Right forelimb (tissue), 1 donor: ENCODE data around the gene RBMS1.
A peak's percentile ranks its signal among the peaks of the same experiment; 100 is the strongest.

ENCODE experiments used
- DNase-seq: peaks from one replicate; pipeline ENCODE4 v3.0.0-alpha.2; 2018

Gene RBMS1

DNA sequence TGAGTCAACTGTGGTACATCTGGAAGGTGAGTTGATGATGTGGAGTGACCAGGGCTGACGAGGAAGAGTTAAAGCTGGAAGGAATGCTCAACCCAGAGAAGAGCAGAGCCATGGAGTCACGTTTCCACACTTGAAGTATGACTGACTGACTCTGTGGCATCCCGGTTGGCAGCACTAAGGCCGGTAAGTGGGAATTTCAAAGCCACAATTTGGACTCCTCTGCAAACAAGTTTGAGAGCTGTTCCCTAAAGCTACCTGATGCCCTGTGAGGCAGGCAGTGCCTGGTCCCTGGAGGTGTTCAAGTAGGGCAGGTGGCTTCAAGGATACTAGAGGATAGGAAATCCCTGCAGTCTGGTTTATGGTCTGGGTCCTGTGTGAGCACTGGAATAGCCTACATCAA lies 224.2 kb downstream of the RBMS1 start:
- DNase-seq, result peak; percentile 55

DNA sequence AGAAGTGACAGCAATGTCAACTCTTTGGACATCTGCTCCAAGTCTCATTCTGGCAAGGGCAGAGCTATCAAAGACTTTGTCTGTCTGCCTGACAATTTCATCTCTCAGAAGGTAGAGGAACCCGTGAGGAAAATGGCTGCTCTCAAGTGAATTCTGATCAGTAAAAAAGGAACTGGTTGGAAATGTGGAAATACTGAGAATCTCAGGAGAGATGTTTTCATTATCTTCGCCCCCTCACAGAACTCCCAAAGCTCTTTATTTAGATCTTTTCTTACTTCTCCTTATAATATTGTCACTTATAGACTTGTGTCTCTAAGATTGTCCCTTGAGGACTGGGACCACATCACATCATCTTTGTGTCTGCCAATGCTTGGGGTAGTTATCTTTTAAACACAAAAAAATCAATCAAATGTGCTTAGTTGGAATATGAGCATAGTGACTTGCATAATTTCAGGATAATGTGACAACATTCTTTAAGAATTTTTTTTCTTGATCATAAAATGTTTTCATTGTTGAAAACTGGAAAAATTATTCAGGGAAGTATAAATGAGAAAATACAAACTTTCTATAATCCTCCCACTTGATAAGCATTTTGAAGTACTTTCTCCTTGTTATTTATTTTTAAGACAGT lies 225.3 kb downstream of the RBMS1 start:
- no peak for DNase-seq

DNA sequence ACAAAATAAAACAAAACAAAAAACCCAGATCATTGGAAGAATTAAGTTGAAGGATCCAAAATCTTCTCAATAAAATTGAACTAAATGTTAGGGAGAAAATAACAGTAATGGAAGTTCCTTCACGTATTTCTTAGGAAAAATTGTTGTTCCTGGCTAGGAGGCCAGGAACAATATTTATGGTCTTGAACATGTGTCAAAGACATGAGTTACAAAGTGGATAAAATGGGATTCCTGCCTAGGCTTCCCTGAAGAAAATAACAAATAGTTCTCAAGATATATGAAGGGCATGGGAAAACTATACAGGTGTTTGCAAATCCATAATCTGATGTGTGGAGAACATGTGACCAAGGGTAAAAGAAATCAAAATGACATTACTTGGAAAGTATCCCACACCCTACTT lies 225.9 kb downstream of the RBMS1 start:
- DNase-seq, result no peak

DNA sequence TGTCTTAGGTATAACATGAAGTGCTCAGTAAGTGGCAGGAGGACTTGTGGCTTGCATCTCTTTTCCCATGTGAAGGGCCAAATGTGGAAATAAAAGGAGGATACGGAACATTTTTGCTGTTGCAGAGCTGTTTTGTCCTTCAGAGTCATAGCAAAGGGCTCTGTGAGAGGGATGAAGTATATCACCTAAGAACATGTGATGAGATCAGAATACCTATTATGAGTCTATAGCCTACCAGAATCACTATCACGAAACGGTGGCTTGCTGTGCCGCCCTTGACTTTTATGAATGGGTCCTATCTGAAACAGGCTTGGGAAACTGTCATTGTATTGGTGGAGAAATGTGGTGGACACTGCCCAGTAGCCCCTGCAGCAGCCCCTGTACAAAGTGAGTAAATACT lies 226.6 kb downstream of the RBMS1 start:
- no peak for DNase-seq

DNA sequence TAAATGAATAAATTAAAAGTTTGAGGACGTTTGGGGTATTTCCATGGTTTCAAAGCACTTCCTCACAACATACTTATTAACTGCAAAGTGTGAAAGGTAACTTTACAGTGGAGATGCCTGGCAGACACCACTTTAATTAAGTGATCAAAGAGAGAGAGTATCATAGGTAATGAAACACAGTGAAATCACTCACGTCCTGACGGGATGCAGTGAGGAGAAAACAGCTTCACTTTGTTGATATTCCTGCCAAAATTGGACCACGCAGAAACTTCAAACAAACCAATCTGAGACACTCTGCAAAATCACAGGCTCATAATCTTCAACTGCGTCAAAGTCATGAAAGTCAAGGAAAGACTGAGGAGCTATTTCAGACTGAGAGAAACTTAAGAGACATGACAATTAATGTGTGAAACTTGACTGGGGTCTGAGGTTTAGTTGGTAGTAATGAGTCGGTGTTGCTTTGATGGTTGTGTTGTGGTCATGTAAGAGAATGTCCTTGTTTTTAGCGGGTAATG lies 227.5 kb downstream of the RBMS1 start:
- no peak for DNase-seq

DNA sequence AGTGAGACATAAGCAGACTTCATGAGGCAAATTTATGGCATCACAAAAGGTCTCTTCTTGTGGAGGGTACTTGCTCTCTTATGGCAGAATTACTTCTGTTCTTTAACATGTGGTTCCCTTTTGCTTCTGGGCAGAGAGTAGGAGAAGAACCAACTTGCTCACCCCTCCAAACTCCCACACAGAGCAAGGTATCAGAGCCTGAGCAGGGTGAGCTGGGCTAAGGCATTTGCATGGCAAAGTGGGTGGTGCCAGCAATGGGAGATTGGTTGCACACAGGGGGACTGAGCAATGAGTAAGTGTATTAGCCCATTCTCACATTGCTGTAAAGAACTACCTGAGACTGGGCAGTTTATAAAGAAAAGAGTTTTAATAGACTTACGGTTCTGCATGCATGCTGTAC lies 229.3 kb downstream of the RBMS1 start:
- no peak for DNase-seq

DNA sequence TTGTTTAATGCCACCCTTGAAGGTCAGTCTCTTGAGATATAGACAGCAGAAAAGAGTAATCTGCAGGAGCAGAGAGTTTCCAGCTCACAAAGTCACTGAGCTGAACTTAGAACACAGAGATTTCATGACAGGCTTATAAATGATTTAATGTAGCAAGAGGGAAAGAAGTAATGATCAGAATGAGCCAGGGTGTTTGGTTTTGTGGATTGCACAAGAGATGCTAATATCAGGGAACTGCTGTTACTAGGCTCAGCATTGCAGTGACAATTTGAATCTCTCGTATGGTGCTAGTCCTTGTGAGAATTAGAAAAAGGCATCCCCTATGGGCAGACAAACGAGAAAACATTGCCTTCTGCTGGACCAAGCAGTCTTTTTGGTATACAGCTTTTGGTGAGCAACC lies 231.9 kb downstream of the RBMS1 start:
- DNase-seq, result no peak

DNA sequence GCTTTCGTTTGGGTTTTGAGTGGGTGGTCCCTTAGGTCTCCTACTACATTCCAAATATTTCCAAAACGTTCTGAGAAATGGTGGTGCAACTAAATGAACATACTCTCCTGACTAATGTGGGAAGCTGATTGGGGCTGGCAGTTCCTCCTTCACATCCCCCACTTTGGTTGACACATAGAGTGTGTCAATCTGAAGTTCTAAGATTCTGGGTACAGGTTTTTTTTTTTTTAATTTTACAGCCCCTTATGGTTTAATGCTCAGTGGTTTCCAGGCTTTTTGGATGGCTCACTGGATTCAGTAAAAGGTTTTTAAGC lies 235.2 kb downstream of the RBMS1 start:
- DNase-seq, result no peak

DNA sequence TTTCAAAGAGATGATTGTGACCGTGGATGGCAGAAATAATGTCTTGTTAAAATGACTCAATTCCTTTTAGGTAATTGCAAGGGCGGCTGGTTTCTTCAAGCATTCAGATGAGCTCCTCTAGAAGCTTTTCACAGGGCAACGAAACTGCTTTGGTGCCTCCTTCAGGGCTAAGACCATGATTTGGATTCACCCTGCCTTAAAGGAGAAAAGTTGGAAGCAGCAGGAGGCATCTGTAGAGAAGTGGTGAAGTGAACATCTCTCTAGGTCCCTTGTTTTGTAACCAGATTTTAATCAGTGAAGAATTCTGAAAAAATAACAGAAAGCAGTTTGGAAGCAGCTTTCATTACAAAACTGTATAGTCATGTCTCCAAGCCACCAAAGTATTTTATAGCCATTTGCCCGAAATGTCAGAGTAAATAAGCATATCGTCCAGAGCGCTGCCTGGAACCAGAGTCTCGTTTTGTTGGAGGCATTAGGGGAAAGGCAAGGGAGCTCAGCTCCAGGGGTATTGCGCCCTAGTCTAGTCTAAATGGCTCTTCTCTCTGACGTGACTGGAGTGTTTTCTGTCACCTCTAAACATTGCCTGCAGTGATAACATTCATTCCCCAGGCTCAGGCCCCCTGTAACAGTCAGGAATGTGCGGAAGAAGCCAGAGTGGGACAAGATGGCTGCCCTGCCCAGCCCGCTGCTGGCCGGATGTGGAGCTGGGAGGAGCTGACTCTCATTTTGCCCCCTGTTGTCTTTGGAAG lies 235.7 kb downstream of the RBMS1 start:
- no peak for DNase-seq

DNA sequence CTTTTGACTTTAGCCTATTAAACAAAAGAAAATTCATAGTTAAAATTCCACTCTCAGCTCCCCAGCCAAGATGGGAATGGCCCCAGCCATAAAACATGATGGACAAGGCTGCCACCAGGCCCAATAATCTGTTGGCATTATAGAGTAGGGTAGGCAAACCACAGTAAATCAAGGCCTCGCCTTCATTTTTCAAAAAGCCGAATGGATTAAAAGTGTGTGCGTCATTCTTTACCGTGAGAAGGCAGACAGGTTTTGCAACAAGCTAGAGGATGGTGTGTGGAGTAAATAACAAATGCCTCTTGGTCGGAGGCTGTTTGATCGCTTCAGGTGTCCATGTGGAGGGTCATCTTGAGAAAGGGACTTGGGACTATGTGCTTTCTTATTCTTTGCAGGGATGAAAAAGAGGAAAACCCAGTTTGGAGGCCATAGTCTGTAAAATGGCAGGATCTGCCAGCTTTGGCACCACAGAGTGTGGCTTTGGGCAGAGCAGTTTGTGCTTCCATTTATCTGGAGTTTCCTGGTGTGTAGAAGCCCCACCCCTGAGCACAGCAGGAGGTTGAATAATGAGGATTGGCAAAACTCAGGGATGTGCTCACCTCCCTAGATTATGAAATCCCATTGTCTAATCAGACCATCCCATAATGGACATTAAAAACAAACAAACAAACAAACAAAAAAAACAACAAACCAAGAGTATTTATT lies 236.4 kb downstream of the RBMS1 start:
- no peak for DNase-seq

DNA sequence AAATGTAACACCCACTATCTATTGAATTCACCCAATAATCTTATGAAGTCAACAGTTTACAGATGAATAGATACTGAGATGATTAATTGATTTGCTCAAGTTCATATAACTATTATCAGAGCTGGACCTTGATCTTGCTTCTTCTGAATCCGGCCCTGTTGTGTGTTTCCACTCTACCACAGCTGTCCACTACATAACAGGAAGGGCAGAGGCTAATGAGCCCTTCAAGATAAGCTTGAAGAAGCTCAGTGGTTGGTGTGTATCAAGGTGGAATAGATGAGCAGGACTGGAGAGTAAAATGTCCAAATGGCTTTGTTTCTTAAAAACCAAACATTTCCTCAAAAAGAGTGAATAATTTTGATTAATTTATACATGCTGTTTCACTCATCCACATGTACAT lies 237.1 kb downstream of the RBMS1 start:
- DNase-seq, result no peak

DNA sequence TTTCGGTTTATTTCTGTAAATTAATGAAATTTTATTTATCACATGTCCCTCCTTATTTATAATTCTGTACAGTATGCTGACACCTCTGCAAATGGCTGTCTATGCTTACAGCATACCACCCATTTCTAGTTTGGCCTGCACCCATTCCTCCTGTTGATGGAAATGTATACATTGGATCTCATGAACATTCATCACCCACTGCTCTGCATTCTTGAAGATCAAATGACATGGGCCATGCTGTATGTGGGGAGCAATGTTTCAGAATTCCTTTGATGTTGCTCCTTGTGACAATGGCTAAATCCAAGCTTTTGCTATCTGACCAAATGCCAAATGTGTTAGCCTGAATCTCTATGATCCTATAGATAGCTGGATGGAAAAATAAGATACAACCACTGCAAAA lies 238.2 kb downstream of the RBMS1 start:
- no peak for DNase-seq

DNA sequence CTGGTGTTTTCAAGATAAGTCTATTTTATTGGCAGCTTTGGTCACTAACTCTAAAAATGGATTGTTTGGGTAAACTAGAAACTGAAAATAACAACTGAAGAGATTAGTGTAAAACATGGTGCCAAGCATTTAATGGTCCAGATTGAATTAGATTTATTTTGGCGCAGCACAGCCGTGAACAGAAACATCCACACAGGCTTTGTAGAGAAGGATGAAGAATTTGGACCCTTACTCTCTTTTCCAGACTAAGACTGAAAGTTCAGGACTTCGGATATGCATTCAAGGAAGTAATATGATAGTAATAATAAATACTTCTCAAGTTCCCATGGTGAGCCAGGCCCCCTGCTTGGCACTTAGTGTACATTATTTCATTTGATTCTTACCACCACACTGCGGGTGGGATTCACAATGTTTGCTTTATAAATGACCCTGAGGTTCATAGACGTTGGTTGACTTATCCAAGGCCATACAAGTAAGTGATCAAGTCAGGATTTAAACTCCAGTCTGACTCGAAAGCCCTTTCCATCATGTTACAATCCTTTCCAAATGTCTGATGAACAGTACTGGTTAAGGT lies 239.3 kb downstream of the RBMS1 start:
- no peak for DNase-seq

DNA sequence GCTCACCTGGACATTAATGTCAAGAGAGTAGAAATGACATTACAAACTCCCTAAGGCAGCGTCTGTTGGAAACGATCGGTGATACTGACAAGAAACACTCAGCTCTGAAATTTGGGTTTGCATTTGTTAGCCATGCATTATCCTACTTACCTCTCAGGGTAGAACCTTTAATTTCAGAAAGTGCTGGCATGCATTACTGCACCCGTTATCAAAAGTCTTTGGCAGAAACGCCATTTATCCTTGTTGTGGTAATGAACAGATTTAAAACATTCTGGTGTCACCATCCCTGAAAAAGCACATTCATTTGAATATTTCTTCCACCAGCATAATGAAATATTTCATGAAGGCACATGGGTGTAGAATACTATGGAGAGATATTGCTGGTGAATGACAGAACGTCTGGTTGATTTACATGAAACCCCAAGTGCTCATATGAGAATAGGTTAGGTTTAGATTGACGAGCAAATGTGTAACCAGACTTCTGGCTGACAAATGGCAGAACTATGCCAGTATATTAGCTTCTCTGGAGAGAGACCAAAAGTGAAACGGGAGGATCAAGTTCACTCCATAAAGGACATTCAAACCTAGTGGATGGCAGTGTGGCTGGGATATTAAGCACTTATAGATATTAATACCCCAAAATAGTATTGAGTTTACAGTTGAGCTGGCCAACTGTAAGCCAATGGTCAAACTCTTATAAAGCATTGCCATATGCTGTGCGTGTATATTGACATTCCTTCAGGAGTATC lies 240.0 kb downstream of the RBMS1 start:
- DNase-seq, result no peak

DNA sequence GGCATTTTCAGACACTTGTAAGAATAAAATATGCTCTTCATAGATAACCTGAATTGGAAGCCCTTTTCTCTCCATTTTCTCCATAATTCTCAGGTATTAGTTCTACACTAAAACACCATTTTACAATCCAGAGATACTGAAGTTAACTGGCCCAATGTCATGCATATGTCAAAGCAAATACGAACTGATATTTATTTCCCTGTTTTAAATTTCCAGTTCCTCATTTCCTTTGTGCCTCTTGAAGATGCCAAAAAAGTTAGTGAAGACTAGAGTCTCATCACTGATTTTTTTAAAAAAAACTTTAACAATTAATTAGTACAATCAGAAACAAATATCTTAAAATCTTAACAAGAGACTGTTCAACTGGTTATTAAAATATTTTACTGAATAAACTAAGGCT lies 240.7 kb downstream of the RBMS1 start:
- DNase-seq, result no peak

DNA sequence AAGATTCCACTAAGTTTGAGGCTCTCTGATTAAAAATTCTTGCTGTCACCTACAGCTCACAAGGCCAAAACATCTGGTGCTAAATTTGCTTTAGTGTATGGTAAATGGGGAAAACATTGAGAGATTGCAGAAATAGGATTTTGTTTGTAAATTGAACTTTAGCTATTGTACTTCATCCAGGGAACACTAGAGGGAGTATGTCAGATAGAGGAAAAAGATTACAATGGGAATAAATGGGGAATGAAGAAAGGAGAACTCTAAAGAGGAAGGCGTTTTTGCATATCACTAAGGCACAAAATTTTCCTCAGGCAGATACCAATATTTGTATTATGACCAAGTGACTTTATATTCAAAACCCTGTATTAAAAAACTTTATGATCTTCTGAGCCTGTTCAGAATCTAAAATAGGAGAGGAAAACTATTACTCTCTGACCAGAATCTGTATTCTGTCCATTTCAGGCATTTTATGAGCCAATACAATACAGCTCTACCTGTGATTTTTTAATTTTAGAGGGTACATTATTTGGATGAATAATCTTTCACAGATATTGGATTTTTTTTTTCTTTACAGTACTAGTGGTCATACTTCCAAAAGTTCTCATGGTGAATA lies 241.2 kb downstream of the RBMS1 start:
- DNase-seq, result no peak

DNA sequence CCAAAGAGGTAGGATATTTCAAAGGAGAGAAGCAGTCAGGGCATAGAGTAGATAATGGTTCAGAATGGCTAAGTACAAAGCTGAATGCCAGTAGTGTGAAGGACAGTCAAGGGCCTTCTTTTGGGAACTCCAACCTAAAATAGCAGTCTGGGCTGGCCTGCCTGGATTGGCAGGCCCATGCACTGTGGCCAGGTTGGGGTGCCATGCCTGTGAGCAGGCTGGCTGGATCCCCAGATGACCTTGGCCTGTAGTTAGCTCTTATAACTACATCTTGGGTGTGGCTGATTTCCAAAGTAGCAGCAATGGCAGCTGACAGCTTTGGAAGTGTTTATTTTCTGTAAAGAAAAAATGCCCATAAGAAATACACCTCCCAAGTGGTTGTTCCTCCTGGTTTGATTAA lies 242.0 kb downstream of the RBMS1 start:
- no peak for DNase-seq

DNA sequence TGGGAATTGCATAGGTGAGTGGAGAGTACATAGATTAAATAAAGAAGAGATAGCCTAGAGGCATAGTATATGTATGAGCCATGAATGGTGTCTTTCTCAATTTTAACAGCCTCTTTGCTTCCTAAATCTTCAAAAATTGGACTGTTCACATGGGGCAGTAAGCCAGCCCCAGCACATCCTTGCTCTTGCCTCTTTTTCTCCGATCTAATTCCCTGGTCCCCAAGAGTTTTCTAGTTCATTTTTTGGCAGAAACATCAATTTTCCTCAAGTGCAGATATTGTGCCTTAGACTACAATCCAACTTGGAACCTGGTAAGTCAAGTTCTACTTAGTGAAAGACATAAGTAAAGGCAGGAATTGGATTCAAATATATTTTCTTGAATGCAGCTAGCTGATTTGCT lies 243.7 kb downstream of the RBMS1 start:
- no peak for DNase-seq

DNA sequence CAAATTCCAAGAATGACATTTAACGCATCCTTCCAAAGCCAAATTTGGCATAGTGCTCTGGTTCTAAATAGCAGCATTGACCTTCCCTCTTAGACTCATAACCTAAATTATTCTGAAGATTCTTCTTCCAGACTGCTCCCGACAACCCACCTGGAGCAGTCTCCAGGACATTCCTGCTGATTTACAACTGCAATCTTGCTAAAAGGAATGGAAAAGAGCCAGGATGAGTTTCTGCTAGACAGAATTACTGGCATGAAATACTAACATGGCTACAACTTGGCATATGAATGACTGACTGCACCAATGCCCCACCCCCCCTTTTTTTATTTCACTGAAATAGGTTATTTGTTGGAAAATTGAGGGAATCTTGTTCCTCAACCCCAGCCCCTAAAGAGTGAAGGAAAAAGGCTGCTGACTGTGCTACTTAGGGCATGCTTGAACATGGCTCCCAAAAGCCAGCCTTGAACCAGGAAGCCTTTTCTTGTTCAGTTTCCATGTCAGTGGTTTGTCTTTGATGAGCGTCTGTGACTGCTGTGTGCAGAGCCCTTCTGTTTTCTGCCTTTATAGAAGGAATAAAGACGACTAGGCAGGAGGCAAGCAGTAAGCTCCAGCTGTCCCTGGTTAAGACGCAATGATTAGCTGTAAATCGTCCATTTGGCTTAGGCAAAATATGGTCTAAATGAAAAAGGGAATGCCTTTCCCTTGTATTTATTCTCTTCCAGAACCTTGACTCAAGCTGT lies 246.1 kb downstream of the RBMS1 start:
- no peak for DNase-seq

DNA sequence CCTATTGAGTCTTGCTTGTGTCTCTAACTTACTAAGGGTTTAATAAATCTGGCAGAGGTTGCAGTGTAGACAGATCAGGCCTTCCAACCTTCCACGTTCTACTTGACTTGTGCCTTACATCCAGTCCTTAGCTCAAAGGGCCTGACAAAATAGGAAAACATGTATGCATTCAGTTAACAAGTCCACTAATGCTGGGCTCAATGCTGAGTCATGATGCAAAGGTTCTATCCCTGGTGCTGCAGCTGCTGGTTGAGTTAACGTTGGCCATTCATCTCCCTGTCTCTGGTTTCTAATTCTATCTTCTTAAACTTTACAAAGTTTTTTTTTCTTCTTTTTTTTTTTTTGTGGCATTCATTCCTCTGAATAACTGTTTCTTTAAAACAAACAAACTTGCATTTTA lies 247.3 kb downstream of the RBMS1 start:
- DNase-seq, result no peak

DNA sequence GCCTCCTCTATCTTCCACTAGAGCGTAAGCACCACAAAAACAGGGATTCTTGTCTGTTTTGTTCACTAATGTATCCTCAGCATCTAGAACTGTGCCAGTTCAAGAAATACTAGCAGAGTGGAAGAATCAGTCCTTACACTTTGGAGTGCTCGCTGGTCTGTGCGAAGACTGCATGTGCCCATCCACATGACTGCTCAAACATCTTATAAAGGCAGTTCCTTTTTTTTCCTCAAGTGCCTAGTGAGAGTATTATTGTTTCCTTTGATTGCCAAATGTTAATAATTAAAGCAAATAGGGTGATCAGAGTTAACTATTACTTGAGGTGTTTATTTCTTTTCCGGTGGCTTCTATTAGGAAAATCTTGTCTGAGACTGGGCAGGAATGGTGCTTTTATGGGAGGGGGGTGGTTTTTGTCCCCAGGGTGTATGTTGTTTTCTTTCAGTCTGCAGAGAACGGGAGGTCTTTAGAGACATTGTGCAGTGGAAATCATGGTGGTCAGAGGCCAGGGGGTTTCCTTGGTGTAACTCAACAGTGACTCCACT lies 247.9 kb downstream of the RBMS1 start:
- no peak for DNase-seq
